Measurements from ENCODE around the gene OR52I2. TPM values are rescaled to one million over a fixed set of nuclear protein-coding genes. Genes with fewer than 3 reads are reported as not detected.
A peak's percentile ranks its signal among the peaks of the same experiment; 100 is the strongest.

OR52I2 gene
- total RNA-seq (2014; rRNA removed; shearing (Covaris generic)): not detected in 2 replicates

DNA sequence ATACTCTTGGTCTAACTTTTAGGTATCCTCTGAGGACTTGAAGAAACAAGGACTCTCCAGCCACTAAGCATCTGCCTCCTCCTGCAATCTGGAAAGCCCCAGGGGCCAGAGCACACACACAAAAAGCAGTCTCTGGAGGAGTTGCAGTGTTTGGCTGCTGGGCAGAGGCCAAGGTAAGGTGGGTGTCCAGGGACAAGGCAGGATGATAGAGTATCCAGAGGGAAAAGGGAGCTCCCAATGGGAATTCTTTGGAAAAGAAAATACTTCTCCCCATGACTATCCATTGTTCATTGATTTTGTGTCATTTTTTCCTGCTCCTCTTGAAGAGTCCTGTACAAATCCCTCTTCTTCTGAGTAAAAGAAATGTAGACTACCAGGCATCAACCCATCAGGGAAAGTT lies at the start of gene OR52I2:
TSS of gene OR52I2 (plus strand) at position 301 of the 400 bp plus-strand sequence.
- no peak for DNase-seq (ENCODE audit: low spot score)

DNA sequence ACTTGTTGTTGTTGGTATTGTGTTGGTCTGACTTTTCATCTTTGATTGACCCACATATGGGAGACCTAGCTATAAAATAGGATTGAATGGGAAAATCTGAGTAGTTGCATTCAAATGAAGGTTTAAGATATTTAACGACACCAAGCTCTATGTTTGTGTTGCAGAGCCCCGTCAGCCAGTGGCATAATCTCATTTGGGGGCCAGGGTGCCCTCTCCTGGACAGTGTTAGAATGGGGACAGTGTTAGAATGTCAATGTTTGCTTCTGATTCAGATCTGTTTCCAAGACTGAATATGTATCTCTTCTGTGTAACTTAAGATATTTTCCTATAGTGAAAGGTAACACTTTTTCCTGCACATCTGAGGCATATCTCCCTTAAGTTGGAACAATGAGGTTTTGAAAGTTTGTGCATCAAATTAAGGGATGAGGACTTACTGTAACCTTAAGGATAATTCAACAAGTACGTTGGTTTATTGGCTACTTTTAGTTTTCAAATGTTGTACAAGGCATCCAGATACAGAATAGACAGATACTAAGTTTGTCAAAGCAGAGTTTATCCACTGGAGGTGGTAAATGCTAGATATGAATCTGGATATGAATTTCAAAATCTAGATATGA lies 41.8 kb upstream of the OR52I2 start:
- DNase-seq (ENCODE audit: low spot score): no peak

DNA sequence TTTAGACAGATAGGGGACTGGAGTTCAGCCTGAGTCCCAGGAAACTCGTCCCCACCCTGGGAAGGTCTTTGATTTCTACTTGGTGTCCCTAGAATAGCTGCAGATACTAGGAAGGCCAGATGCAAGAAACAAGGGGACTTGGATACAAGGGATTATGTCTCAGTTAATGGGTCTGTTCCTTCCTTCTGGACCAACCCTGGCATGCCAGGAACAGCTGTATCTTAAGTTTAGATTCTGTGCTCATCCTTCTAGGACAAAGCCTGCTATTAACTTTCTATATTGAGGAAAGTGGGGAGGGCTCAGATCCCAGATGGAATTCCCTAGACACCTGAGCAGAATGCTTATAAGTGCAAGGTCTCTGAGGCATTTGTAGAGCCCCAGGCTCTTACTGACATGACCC lies 40.5 kb upstream of the OR52I2 start:
- no peak for DNase-seq (ENCODE audit: low spot score)

DNA sequence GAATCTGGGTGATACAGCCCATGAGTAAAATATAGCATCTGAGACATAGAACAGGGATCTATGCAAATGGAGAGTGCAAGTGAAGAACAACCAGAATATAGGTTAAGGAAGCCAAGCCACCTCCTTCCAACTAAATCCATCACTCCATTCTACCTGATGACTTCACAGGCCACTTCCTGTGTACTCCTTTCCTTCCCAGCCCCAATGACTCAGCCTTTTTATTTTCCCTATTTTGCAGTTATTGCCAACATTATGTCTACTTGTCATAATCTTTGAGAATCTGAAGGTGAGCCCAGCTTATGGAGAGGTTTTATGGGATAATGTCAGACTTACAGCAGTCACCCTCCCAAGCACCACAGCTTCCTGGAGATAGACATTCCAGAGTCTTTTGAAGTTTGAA lies 38.0 kb upstream of the OR52I2 start:
- peak; percentile 28 for DNase-seq (ENCODE audit: low spot score)

DNA sequence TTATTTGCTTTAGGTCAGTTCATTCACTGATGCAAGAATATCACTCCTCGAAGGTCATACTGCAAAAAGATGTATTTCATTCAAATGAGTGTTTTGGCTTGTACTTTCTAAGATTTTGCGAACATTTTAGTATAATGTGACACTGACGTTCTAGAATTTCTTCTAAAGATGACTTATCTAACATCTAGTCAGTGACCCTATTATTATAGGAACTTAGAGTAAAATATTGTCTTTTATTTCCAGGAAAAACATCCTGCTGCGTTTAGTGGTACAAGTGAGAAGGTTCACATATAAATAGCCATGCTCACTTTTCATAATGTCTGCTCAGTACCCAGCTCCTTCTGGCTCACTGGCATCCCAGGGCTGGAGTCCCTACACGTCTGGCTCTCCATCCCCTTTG lies 36.7 kb upstream of the OR52I2 start, which contains the start of gene OR52M1:
TSS of gene OR52M1 (plus strand) at position 301 of the 400 bp plus-strand sequence. CDS start at position 301, 0 bp downstream.
- DNase-seq (ENCODE audit: low spot score): no peak

DNA sequence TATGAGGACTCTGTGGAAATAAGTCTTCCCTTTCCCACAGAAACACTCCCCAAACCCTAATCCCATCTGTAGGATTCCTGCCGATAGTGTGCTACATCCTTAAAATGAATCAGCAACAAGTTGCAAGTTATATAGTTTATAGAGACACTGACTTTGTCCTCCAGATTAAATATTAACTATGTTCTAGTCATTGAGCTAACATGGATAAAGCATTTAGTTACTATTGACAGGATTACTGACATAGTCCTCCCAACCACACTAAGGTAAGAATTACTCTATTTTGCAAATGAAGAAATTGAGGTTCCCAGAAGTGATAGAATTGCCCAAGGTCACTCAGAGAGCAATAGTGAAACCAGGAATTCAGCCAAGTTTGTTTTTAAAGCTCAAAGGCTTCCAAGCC lies 34.7 kb upstream of the OR52I2 start:
- no peak for DNase-seq (ENCODE audit: low spot score)

DNA sequence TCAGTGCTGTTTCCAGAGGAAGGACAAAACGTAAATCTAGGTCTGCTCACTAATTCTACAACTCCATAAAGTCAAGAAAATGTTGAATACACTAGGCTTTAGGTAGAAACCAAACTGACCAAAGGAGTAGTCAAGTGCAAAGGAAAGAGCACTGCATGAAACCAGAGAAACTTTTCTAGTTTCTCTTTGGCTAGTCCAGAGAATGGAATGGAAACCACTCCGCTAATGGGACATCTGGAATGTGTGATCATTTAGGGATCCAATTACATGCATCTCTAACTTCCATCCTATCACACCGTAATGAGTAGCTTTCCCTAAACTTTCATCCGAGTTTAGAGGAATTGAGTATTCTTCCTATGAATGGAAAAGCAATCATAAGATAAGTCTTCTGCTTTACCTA lies 34.1 kb upstream of the OR52I2 start:
- no peak for DNase-seq (ENCODE audit: low spot score)

DNA sequence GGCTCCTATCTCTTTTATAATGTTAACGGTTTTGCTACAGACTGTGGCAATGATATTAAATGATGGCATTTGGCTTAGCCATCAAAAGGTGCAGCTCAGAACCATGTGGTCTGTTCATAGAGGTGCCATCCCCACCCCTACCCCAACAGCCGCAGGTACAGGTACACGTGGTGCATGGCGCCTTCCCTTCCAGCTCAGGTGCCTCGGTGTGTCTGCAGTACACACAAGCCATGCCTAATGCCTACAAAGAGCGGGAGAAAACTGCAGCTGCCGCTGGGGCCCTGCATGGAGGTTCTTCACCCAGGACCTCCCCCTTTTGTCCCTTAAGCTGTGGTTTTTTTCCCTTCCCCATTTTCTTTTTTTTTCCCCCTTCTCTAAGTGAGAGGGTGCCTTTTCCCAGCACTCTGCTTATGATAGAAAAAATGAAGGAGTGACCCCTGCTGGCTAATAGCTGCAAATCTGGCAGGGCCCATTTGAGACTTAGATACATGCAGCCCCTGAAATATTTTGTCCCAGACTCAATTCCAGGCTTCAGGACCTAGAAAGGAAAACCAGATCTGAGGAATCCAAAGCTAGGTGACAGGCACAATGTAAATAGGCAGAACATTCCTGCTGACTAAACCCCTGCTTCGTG lies 30.1 kb upstream of the OR52I2 start:
- no peak for DNase-seq (ENCODE audit: low spot score)

DNA sequence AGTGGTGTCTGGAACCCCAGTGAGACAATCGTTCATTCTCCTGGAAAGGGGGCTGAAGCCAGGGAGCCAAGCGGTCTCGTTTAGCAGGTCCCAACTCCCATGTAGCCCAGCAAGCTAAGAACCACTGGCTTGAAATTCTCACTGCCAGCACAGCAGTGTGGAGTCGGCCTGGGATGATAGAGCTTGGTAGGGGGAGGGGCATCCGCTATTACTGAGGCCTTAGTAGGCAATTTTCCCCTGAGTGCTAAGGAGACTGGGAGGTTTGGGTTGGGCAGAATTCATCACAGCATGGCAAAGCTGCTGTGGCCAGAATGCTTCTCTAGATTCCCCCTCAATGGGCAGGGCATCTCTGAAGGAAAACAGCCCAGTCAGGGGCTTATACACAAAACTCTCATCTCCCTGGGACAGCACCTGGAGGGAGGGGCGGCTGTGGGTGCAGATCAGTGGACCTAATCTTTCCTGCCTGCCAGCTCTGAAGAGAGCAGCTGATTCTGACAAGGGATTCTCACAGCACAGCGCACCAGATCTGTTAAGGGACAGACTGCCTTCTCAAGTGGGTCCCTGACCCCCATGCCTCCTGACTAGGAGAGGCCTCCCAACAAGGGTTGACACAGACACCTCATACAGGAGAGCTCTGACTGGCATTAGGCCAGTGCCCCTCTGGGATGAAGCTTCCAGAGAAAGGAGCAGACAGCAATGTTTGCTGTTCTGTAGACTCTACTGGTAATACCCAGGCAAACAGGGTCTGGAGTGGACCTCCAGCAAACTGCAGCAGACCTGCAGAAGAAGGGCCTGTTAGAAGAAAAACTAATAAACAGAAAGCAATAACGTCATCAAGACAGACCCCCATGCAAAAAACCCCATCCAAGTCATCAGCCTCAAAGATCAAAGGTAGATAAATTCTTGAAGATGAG lies 21.8 kb upstream of the OR52I2 start:
- DNase-seq (ENCODE audit: low spot score): no peak

DNA sequence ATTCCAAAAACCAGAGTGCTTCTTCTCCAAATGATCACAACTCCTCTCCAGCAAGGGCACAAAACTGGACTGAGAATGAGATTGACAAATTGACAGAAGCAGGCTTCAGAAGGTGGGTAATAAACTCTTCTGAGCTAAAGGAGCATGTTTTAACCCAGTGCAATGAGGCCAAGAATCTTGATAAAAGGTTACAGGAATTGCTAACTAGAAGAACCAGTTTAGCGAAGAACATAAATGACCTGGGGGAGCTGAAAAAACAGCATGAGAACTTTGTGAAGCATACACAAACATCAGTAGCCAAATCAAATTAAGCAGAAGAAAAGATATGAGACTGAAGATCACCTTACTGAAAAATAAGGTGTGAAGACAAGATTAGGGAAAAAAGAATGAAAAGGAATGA lies 21.1 kb upstream of the OR52I2 start:
- no peak for DNase-seq (ENCODE audit: low spot score)

DNA sequence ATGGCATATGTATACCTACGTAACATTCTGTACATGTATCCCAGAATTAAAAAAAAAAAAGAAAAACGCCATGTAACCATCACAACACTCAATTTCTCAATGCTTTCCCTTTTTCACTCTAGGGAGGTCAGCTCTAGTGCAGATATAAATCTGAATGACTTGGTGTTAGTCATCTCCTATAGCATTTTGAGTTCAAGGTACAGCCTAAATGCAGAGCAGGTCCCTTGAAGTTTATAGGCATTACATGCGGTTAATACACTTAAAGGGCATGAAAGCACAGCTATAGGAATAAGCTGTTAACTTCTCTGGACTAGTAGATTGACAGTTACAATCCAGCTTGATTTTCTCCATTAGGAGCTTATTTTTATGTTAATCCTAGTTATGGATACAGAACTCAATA lies 16.2 kb upstream of the OR52I2 start:
- no peak for DNase-seq (ENCODE audit: low spot score)

DNA sequence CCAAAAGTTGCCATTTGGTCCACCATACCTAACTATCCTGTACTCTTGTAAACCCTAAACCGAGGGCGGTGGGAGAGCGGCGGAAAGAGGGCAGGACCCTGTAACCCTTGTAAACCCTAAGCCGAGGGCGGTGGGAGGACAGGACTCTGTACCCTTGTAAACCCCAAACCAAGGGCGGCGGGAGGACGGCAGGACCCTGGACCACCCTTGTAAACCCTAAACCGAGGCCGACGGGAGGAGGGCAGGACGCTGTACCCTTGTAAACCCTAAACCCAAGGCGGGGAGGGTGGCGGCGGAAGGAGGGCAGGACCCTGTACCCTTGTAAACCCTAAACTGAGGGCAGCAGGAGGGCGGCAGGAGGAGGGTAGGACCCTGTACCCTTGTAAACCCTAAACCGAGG lies 12.5 kb upstream of the OR52I2 start:
- no peak for DNase-seq (ENCODE audit: low spot score)

DNA sequence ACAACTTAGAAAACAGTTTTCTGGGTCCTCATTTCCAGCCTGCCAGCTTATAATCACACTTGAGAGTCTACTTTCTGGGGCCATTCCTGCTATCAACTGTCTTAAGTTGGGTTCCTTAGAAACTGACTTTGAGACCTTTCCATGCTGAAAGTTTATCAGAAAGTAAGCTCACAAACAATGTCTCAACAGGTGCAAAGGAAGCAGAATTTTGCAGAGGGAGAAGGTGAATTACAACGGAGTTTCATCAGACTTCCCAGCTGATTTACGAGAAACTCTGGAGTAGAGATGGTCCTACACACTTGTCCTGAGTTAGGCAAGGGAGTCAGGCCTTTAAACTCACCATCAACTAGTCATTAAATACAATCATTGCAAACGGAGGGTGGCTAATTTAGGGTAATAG lies 4.7 kb upstream of the OR52I2 start:
- DNase-seq (ENCODE audit: low spot score): no peak

DNA sequence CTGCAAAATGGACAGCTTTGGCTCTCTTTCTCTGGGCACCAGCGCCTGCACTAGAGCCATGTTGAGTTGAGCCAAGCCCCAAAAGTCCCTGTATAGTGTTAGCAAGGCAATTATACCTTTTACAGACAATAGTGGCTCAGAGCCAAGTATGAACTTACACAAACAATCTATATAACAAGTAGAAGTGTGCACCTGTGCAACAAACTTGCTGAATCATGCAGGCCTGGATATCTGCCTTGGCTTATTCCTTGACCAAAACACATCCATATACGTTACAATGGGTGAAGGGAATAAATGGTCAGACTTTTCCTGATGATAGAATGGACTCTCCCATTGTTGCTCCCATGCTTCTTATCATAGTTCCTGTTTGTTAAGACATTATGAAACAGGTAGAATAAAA lies 3.8 kb upstream of the OR52I2 start:
- DNase-seq (ENCODE audit: low spot score): no peak

DNA sequence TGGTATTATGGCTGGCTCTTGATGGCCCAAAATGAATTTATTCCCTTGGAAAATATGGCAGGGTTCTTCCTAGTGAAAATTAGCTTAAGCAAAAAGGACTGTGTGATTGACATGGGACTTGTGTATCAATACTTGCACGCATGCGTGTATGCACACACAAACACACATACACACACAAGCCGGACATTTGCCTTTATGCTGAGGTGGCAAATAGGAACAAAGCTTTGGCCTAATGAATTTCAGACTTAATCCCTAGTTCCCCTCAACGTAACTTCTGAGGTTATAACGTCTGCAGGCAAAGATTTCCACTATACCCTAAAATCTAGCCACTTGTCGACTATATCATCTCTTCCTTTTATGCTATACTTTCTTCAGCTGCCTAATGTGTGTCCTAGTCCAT lies 2.9 kb upstream of the OR52I2 start:
- DNase-seq (ENCODE audit: low spot score): no peak

DNA sequence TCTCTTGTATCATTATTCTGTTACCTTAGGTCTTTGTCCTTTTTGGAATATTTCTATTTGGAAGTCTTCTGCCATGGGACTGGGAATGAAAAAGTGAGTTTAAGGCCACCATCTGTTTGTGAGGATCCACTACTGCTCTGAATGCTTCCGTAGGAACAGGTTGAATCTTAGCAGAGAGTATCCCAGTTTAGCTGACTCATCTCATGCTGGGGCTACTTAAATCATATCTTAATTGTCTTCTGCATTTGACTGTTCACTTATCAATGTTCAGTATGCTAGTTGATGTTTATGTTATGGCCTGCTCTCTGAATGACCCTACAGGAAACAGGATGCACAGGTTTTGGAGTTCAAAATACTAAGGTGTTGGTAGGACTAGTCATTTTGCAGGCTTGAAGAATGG lies 1.4 kb upstream of the OR52I2 start:
- no peak for DNase-seq (ENCODE audit: low spot score)

DNA sequence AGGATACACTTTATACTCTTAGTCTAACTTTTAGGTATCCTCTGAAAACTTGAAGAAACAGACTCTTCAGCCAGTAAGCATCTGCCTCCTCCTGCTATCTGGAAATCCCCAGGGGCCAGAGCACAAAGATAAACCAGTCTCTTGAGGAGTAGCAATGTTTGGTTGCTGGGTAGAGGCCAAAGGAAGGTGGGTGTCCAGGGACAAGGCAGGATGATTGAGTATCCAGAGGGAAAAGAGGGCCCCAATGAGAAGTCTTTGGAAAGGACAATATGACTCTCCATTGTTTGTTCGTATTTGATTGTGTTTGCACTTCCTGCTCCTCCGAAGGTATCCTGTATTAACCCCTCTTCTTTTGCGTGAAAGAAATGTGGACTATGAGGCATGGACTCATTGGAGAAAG lies 7.5 kb downstream of the OR52I2 start:
- no peak for DNase-seq (ENCODE audit: low spot score)

DNA sequence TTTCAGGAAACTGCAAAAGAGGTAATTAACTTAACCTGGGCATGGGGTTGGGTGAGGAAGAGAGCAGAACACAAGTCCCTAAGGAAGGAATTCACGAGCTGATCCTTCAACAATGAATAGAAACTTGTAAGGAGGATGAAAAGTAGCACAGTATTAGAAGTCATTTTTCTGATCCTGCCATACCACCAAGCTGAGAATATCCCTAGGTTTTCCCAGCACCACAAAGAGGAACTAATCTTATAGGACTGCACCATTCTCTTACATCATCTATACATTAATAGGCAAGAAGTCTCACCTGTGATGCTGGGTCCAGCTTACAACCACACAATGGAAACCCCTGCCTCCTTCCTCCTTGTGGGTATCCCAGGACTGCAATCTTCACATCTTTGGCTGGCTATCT lies 12.2 kb downstream of the OR52I2 start, which contains the start of gene OR52I1:
TSS of gene OR52I1 (plus strand) at position 301 of the 400 bp plus-strand sequence. CDS start at position 301, 0 bp downstream.
- DNase-seq (ENCODE audit: low spot score): no peak

DNA sequence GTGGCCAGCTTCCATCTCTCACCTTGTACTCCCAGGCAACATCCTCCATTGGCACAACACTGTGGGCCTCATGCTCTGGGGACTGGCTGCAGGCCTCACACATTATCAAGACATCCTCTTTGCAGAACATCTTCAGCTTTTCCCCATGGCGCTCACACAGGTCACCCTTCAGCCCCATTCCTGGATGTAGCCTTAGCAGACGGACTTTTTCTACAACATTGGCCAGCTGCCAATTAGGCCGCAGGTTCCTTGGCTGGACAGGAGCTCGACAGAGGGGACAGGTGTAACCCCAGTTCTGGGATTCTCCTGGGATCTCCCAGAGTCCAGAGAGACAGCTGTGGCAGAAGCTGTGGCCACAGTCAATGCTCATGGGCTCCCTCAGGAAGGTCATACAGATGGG lies 23.5 kb downstream of the OR52I2 start:
- DNase-seq (ENCODE audit: low spot score): no peak

DNA sequence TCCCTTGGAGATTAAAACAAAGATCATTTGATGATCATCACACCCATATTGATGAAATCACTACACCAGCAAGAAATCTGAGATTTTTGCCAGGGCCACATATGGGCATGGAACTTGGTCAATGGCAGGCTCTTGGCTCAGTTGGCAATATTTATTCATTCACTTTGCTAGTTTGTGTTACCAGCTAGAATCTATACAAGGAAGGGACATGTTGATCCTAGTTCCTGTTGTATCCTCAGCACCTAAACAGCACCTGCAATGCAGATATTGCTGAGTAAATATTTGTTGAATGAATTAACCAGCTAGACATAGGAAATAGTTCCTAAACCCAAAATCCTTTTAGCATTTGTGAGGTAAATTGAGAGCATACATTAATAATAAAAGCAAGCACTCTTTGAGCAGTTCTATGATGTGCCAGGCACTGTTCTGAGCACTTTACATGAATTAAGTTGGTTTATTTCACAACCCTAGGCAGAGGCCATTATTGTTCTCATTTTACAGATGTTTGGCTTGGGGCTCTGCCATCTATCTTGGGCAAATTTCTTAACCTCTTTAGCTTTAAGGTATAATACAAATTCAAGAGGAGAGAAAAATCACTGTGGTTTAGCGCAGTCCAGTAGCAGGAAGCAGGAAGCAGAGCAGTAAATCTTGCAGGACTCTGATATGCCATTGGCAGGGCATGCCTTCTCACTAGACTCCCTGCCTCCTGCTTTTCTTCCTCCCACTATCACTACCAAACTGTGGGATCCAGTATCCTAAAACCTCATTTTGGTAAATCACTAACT lies 24.9 kb downstream of the OR52I2 start:
- peak; percentile 41 for DNase-seq (ENCODE audit: low spot score)

DNA sequence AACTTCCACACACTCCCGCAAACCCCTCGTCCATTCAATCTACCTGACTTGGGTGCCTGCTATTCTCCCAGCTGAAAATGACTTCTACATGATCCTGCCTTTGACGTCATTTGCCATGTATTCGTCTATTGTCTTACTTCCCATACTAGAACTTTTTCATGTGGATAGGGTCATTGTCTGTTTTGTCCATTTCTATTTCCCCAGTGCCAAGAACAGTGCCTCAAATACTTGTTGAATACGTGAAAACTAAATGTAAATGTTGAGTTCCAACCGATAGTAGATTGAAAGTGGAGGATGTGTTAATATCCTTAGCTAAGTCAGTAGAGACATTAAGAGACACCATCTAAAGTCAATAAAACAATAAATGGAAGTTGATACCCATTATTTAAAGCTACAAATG lies 25.6 kb downstream of the OR52I2 start:
- DNase-seq (ENCODE audit: low spot score): no peak

All from H4 (cell line).